Activated CD4-positive, alpha-beta T cell treated with anti-CD3 and anti-CD28 coated beads, Interleukin-2, amount 10 ng/mL, durations not matched to agents 24 days and 14 days (primary cell): ENCODE data around the gene KIF21B. TPM values are rescaled to one million over a fixed set of nuclear protein-coding genes. Genes with fewer than 3 reads are reported as not detected.

Experiments used
- DNase-seq: peaks from one replicate; pipeline ENCODE4 v3.0.0; 2022
- H3K27ac Mint-ChIP-seq: one replicate; pipeline ENCODE4 v1.8.0; 2022; ENCODE audit warnings: mild to moderate bottlenecking, mixed read lengths
- H3K27me3 Mint-ChIP-seq: one replicate; pipeline ENCODE4 v1.8.0; 2022; ENCODE audit warnings: mixed read lengths
- H3K36me3 Mint-ChIP-seq: one replicate; pipeline ENCODE4 v1.8.0; 2022; ENCODE audit warnings: low read depth, mild to moderate bottlenecking, mixed read lengths
- H3K4me1 Mint-ChIP-seq: one replicate; pipeline ENCODE4 v1.8.0; 2021; ENCODE audit warnings: mixed read lengths
- H3K4me3 Mint-ChIP-seq: one replicate; pipeline ENCODE4 v1.8.0; 2022; ENCODE audit warnings: mild to moderate bottlenecking, moderate library complexity, mixed read lengths
- H3K9me3 Mint-ChIP-seq: one replicate; pipeline ENCODE4 v1.8.0; 2021; ENCODE audit warnings: mixed read lengths
- intact Hi-C: fragments of 100-400 bp; cut with micrococcal nuclease; formaldehyde crosslinking; loops from one replicate; pipeline ENCODE4 v1.15.1; 2023
- total RNA-seq: library from RNA; stranded (reverse); gene quantifications from 2 replicates; pipeline ENCODE4 v1.2.3, GENCODE V29; 2022

KIF21B gene, protein sequence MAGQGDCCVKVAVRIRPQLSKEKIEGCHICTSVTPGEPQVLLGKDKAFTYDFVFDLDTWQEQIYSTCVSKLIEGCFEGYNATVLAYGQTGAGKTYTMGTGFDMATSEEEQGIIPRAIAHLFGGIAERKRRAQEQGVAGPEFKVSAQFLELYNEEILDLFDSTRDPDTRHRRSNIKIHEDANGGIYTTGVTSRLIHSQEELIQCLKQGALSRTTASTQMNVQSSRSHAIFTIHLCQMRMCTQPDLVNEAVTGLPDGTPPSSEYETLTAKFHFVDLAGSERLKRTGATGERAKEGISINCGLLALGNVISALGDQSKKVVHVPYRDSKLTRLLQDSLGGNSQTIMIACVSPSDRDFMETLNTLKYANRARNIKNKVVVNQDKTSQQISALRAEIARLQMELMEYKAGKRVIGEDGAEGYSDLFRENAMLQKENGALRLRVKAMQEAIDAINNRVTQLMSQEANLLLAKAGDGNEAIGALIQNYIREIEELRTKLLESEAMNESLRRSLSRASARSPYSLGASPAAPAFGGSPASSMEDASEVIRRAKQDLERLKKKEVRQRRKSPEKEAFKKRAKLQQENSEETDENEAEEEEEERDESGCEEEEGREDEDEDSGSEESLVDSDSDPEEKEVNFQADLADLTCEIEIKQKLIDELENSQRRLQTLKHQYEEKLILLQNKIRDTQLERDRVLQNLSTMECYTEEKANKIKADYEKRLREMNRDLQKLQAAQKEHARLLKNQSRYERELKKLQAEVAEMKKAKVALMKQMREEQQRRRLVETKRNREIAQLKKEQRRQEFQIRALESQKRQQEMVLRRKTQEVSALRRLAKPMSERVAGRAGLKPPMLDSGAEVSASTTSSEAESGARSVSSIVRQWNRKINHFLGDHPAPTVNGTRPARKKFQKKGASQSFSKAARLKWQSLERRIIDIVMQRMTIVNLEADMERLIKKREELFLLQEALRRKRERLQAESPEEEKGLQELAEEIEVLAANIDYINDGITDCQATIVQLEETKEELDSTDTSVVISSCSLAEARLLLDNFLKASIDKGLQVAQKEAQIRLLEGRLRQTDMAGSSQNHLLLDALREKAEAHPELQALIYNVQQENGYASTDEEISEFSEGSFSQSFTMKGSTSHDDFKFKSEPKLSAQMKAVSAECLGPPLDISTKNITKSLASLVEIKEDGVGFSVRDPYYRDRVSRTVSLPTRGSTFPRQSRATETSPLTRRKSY (N-terminal part only)
- total RNA-seq, result 48.3 and 49.3 TPM in 2 replicates

DNA sequence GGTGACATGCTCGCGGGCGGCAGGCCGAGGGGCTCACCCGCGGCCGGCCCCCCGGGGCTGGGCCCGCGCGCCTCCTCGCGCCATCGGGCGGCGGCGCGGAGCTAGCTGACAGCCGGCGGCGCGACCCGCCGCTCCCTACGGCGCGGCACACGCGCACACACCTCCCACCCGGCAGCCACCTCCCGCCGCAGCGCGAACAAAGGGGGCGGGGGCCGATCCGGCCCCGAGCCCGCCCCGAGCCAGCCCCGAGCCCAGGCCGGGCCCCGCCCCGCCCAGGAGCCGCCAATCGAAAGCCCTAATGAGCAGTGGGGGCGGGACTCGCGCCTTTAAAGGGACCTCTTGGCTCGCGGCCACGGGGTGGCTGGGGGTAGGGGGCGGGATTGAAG, at the start of gene KIF21B:
TSS of gene KIF21B (minus strand) at position 198 of the 386 bp plus-strand sequence. CDS start 331 bp downstream, outside the sequence.
- intact Hi-C loops, result loop anchor here (5.0 kb wide), 3 partner anchors 149 to 401 kb away; partner anchors contain the start of genes DDX59 and KIF14
- H3K9me3 Mint-ChIP-seq, result no peaks in the 10 kb centered on the region

DNA sequence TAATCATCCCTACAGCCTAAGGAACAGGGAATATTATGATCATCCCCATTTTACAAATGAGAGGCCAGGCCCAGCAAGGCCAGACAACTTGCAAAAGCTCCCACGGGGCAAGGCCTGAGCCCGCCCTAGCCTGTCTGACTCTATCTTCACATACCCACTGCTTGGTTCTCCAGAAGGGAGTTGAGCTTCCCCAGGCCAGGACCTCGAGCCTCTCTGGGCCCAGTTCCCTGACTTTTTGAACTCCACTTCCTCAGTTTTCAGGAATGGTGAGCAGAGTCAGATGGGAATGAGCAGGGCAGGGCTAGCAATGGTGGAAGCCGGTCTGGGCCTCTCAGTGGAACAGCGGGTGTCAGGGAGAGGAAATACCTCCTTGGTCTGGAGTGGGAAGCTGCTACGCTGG, 49.4 kb upstream of the KIF21B start:
- H3K27ac Mint-ChIP-seq, result no peak overlapping the region
- DNase-seq, result no peak
- no peak overlapping the region for H3K4me3 Mint-ChIP-seq
- intact Hi-C loops, result no loop called here
- no peaks in the 10 kb centered on the region for H3K9me3 Mint-ChIP-seq
- peaks cover 3% of the 10 kb centered on the region for H3K27me3 Mint-ChIP-seq
- H3K4me1 Mint-ChIP-seq, result peaks cover 3% of the 10 kb centered on the region
- no peaks in the 10 kb centered on the region for H3K36me3 Mint-ChIP-seq

More for the DNA sequence above, at the start of gene KIF21B:
- H3K27ac Mint-ChIP-seq, result peak within 1 kb of the TSS; percentile 97
- H3K4me1 Mint-ChIP-seq, result peaks cover 70% of the 10 kb centered on the region
- H3K4me3 Mint-ChIP-seq, result peak within 1 kb of the TSS; percentile 90
- no peaks in the 10 kb centered on the region for H3K27me3 Mint-ChIP-seq
- peaks cover 10% of the 10 kb centered on the region for H3K36me3 Mint-ChIP-seq
- peak; percentile 98 for DNase-seq

DNA sequence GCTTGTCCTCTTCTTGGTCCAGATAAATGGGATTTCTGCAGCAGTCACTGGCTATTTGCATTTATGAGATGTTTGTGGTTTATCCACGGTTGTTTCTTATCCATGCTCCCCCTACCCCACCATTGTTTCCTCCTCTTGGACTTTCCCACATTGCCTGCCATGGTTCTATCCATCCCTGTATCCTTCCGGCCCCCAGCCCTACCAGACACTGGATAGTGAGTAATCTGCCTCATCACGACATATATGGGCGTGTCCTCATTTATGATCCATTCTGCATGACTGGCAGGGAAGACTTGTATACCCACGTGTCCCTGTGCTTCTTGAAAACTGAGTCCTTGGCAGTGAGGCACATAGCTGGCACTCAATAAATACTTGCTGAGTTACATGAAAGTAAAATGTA, 48.6 kb upstream of the KIF21B start:
- Mint-ChIP-seq H3K4me1 (peaks cover 3% of the 10 kb centered on the region), H3K36me3 (no peaks in the 10 kb centered on the region), H3K4me3 (no peak overlapping the region), H3K27me3 (peaks cover 7% of the 10 kb centered on the region), H3K9me3 (no peaks in the 10 kb centered on the region), H3K27ac (no peak overlapping the region)
- no peak for DNase-seq
- intact Hi-C loops, result no loop called here

DNA sequence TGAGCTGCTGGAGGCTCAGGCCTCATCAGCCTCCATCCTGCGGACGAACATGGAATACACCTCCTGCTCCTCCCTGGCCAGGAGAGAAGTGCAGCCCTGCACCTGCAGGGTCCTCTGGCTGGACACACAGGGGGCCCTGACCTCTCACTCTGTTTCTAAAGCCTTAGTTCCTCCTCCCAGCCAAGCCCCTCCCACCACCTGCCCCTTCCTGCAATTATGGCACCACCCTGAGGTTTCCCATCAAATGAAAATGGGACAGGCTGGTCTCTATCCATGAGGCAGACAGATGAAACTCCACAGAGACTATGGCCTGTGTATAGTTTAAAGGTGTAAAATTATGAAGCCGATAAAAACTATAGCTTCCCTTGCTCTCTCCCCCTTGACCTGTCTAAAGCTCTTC, 46.1 kb upstream of the KIF21B start:
- intact Hi-C loops, result no loop called here
- DNase-seq, result no peak
- no peaks in the 10 kb centered on the region for H3K36me3 Mint-ChIP-seq
- peaks cover 3% of the 10 kb centered on the region for H3K4me1 Mint-ChIP-seq
- H3K27ac Mint-ChIP-seq, result no peak overlapping the region
- H3K4me3 Mint-ChIP-seq, result no peak overlapping the region
- H3K9me3 Mint-ChIP-seq, result no peaks in the 10 kb centered on the region
- H3K27me3 Mint-ChIP-seq, result peaks cover 8% of the 10 kb centered on the region

DNA sequence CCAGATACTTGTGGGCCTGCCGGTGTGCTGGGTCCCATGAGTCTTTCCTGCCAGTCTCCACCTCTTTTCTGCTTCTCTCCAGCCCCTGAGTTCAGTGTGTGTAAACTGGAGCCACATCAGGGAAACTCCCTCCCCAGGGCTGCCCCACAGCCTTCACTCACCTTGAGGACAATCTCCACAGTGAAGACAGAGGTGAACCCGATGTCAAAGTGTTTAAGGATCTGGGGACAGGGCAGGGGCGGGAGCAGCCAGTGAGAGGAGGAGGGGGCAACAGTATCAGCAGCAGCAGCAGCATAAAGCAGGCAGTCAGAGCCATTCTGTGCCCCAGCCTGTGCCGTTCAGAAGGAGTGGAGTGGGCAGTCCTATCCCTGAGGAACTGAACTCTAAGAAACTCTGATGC, 45.5 kb upstream of the KIF21B start:
- DNase-seq, result no peak
- Mint-ChIP-seq H3K36me3 (no peaks in the 10 kb centered on the region), H3K9me3 (no peaks in the 10 kb centered on the region), H3K27ac (no peak overlapping the region), H3K4me3 (no peak overlapping the region), H3K27me3 (peaks cover 11% of the 10 kb centered on the region), H3K4me1 (peaks cover 3% of the 10 kb centered on the region)
- intact Hi-C loops, result no loop called here

DNA sequence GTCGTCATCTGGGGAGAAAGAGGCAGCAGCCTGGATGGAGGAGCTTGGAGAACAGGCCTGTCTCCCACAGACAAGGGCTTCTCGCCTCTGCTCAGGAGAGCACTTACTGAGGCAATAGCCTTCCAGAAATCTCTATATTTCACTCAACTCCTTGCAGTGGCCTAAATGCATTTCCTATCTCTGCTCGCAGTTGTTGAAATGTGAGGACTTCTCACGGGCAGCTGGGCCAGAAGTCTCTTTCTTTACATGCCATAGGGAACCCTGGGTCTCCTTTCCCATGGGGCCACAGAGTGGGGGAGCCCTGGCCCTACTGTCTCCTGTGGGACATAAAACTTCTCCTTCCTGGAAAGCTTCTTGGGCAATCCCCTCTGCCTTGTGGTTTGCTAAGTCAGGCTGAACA, 43.5 kb upstream of the KIF21B start:
- Mint-ChIP-seq H3K4me1 (peaks cover 3% of the 10 kb centered on the region), H3K27me3 (peaks cover 10% of the 10 kb centered on the region), H3K4me3 (no peak overlapping the region), H3K9me3 (no peaks in the 10 kb centered on the region), H3K27ac (no peak overlapping the region), H3K36me3 (no peaks in the 10 kb centered on the region)
- intact Hi-C loops, result no loop called here
- DNase-seq, result no peak

DNA sequence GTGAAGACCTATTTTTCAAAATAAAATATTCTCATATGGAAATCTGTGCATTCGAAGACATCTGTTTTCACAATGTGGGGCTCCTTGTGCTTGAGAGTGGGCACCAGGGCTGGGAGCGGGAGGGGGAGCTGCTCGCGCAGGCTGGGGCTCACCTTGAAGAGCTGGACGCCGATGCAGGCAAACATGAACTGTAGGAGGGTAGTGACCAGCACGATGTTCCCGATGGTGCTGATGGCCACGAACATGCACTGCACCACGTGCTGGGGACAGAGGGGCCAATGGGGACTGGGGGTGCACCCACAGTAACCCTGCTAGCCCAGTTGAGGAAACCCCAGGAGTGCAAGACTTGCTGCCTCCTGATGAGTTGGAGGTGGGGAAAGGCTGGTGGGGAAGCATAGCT, 42.2 kb upstream of the KIF21B start:
- no peaks in the 10 kb centered on the region for H3K36me3 Mint-ChIP-seq
- H3K4me1 Mint-ChIP-seq, result no peaks in the 10 kb centered on the region
- no peaks in the 10 kb centered on the region for H3K9me3 Mint-ChIP-seq

DNA sequence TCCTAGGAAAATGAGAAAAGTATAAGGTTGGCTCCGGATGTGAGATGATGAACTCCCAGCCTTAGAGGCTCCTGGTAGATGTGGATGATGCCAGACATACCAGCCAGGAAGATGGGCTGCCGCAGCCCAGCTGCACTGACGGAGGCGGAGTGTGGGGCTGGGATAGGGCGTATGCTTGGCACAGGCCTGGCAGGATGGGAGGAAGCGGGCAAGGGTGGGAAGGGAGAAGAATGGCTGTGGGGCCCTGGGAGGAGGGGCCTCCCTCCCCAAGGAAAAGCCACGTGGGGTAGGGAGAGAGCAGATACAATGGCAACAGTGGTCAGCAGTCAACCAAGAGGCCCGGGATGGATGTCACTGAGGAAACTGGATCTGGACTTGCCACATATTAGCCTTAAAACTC, 41.3 kb upstream of the KIF21B start:
- no peak overlapping the region for H3K27ac Mint-ChIP-seq
- no peaks in the 10 kb centered on the region for H3K4me1 Mint-ChIP-seq
- H3K4me3 Mint-ChIP-seq, result no peak overlapping the region
- no peak for DNase-seq
- peaks cover 8% of the 10 kb centered on the region for H3K27me3 Mint-ChIP-seq
- intact Hi-C loops, result no loop called here
- H3K36me3 Mint-ChIP-seq, result no peaks in the 10 kb centered on the region
- H3K9me3 Mint-ChIP-seq, result no peaks in the 10 kb centered on the region

More for the DNA sequence above, 42.2 kb upstream of the KIF21B start:
- DNase-seq, result no peak
- H3K4me3 Mint-ChIP-seq, result no peak overlapping the region
- no peak overlapping the region for H3K27ac Mint-ChIP-seq
- intact Hi-C loops, result no loop called here
- H3K27me3 Mint-ChIP-seq, result peaks cover 10% of the 10 kb centered on the region

DNA sequence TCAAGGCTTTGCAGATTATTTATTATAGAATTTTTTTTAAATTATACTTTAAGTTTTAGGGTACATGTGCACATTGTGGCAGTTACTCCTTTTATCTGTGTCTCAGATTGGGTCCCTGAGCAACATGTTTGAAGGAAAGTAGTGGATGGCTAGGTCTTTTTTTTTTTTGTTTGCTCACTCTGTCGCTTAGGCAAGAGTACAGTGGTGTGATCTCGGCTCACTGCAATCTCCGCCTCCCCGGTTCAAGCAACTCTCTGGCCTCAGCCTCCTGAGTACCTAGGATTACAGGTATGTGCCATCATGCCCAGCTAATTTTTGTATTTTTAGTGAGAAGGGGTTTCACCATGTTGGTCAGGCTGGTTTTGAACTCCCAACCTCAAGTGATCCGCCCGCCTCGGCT, 39.6 kb upstream of the KIF21B start:
- no peaks in the 10 kb centered on the region for H3K4me1 Mint-ChIP-seq
- H3K4me3 Mint-ChIP-seq, result no peak overlapping the region
- no peak overlapping the region for H3K27ac Mint-ChIP-seq
- H3K9me3 Mint-ChIP-seq, result no peaks in the 10 kb centered on the region
- H3K27me3 Mint-ChIP-seq, result peaks cover 8% of the 10 kb centered on the region
- DNase-seq, result no peak
- no peaks in the 10 kb centered on the region for H3K36me3 Mint-ChIP-seq
- intact Hi-C loops, result no loop called here

DNA sequence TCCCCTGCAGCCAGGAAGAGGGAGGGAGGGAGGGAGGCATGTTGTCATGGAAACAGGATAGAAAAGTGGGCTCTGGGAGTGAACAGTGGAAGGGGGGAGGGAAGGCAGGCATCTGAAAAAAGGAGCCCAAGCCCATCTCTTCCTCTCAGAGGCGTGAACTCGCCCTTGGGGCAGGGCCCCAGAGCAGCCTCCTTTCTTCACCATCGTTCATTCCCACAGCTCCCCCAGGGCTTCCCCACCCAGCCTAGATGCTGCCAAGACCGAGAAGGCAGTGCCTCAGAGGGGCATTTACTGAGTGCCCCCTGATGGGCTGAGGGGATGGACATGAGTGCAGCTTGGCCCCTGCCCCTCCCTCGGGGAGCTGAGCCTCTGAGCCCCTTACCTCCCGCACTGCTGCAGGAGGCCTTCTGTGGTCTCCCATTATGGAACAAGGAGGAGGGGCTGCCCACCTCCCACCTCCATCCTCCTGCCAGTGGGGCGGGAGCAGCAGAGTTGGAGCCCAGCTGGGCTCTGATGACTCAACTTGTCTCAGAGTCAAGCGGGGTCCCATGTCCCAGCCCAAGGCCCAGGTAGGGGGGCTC, 39.1 kb upstream of the KIF21B start:
- Mint-ChIP-seq H3K4me3 (no peak overlapping the region), H3K4me1 (peaks cover 2% of the 10 kb centered on the region), H3K36me3 (no peaks in the 10 kb centered on the region), H3K27me3 (peaks cover 8% of the 10 kb centered on the region), H3K27ac (no peak overlapping the region), H3K9me3 (no peaks in the 10 kb centered on the region)
- DNase-seq, result no peak
- intact Hi-C loops, result no loop called here

DNA sequence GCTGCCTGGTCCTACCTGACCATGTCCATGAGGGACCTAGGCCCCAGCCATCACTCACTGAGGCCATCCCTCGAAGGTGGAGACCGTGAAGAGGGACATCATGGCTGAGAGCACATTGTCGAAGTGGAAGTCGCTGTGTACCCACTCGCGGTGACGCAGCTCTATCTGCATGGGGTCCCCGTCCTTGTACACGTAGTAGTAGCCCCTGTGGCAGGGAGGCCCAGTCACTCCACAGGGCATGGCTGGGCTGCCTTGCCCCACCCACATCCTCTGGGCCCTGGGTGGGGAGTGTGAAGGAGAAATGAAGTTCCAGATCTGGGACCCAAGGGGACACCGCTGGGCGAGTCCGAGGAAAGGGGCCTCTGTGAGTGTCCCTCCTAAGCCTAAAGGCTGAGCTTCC, 38.4 kb upstream of the KIF21B start:
- peaks cover 9% of the 10 kb centered on the region for H3K4me1 Mint-ChIP-seq
- H3K4me3 Mint-ChIP-seq, result no peak overlapping the region
- H3K9me3 Mint-ChIP-seq, result no peaks in the 10 kb centered on the region

DNA sequence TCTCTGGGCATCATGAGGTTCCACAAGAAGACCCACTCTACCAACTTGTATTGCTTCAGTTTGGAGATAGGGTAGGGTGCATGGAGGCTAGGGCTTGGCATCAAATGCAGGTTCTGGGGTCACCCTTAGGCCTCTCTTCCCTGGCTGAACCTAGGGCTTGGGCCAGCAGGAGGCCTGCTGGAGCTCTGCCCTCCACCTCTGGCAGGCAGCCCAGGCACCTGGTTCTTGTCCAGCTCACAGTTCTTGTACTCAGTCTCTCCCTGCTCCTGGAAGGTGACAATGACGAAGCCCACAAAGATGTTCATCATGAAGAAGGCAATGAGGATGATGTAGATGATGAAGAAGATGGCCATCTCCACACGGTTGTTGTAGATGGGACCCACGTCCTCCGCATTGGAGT, 37.5 kb upstream of the KIF21B start:
- peaks cover 5% of the 10 kb centered on the region for H3K27me3 Mint-ChIP-seq
- H3K36me3 Mint-ChIP-seq, result no peaks in the 10 kb centered on the region
- intact Hi-C loops, result no loop called here
- no peaks in the 10 kb centered on the region for H3K9me3 Mint-ChIP-seq
- DNase-seq, result no peak
- H3K4me1 Mint-ChIP-seq, result peaks cover 9% of the 10 kb centered on the region
- H3K4me3 Mint-ChIP-seq, result no peak overlapping the region
- no peak overlapping the region for H3K27ac Mint-ChIP-seq

More for the DNA sequence above, 38.4 kb upstream of the KIF21B start:
- H3K36me3 Mint-ChIP-seq, result no peaks in the 10 kb centered on the region
- H3K27me3 Mint-ChIP-seq, result peaks cover 5% of the 10 kb centered on the region
- intact Hi-C loops, result no loop called here
- no peak for DNase-seq
- H3K27ac Mint-ChIP-seq, result no peak overlapping the region

DNA sequence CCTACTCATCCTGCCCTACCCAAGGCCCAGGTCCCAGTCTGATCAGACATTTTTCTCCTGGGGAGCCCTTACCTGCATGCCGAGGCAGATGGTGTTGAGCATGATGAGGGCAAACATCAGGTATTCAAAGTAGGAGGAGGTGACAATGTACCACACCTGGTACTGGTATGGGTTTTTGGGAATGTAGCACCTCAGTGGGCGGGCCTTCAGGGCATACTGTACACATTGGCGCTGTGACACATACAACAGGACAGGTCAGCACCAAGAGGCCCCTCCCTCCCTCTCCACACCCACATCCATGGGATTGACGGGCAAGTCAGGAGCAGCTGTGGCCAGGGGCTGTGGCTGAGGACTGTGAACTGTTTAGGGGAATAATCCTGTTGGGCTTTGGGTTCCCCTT, 37.1 kb upstream of the KIF21B start:
- no peaks in the 10 kb centered on the region for H3K36me3 Mint-ChIP-seq
- H3K9me3 Mint-ChIP-seq, result no peaks in the 10 kb centered on the region
- H3K4me3 Mint-ChIP-seq, result no peak overlapping the region
- no peak overlapping the region for H3K27ac Mint-ChIP-seq
- intact Hi-C loops, result no loop called here
- H3K27me3 Mint-ChIP-seq, result peaks cover 5% of the 10 kb centered on the region
- peaks cover 9% of the 10 kb centered on the region for H3K4me1 Mint-ChIP-seq
- no peak for DNase-seq
